Kidney glomerular epithelial cell (primary cell): ENCODE measurements around the gene PHLPP1.

Experiments
- DNase-seq: peaks from one replicate; lab custom pipeline; 2025; lab: John Stamatoyannopoulos, UW

The PHLPP1 gene

GRCh38 chr18:62938487-62938886, 223.1 kb downstream of the PHLPP1 start:
- DNase-seq: no peak

GRCh38 chr18:62939433-62939832, 224.1 kb downstream of the PHLPP1 start:
- no peak for DNase-seq

GRCh38 chr18:62939926-62940325, 224.6 kb downstream of the PHLPP1 start:
- DNase-seq: no peak

GRCh38 chr18:62942578-62942977, 227.2 kb downstream of the PHLPP1 start:
- no peak for DNase-seq

GRCh38 chr18:62944454-62944853, 229.1 kb downstream of the PHLPP1 start:
- DNase-seq: no peak

GRCh38 chr18:62948788-62949187, 233.4 kb downstream of the PHLPP1 start:
- DNase-seq: no peak

GRCh38 chr18:62950246-62950645, 234.9 kb downstream of the PHLPP1 start:
- no peak for DNase-seq

GRCh38 chr18:62952807-62953206, 237.5 kb downstream of the PHLPP1 start:
- no peak for DNase-seq

- DNase-seq: no peak
These were observed 238.3 kb downstream of the PHLPP1 start for GRCh38 chr18:62953663-62954062.

- no peak for DNase-seq
These were observed 239.0 kb downstream of the PHLPP1 start for GRCh38 chr18:62954366-62954765.

GRCh38 chr18:62957885-62958472, 242.6 kb downstream of the PHLPP1 start:
- DNase-seq: no peak

GRCh38 chr18:62959481-62959880, 244.1 kb downstream of the PHLPP1 start:
- no peak for DNase-seq

GRCh38 chr18:62963507-62963906, 248.2 kb downstream of the PHLPP1 start:
- no peak for DNase-seq

- no peak for DNase-seq
These were observed 249.1 kb downstream of the PHLPP1 start for GRCh38 chr18:62964432-62964831.

GRCh38 chr18:62967089-62967488, 251.7 kb downstream of the PHLPP1 start:
- DNase-seq: no peak

- DNase-seq: no peak
These were observed 258.3 kb downstream of the PHLPP1 start for GRCh38 chr18:62973689-62974088.

- no peak for DNase-seq
These were observed 259.0 kb downstream of the PHLPP1 start for GRCh38 chr18:62974388-62974787.

- no peak for DNase-seq
These were observed 259.8 kb downstream of the PHLPP1 start for GRCh38 chr18:62974928-62975675.

- DNase-seq: no peak
These were observed 260.4 kb downstream of the PHLPP1 start for GRCh38 chr18:62975785-62976184.

GRCh38 chr18:62976227-62976626, 260.9 kb downstream of the PHLPP1 start:
- no peak for DNase-seq

GRCh38 chr18:62977512-62977911, 262.2 kb downstream of the PHLPP1 start:
- DNase-seq: no peak

- DNase-seq: no peak
These were observed 263.1 kb downstream of the PHLPP1 start for GRCh38 chr18:62978251-62979049.

- DNase-seq: no peak
These were observed 263.8 kb downstream of the PHLPP1 start for GRCh38 chr18:62979176-62979575.
